Dermis blood vessel endothelial cell (primary cell): ENCODE data around the gene CYP3A5. TPM values are rescaled to one million over a fixed set of nuclear protein-coding genes. Genes with fewer than 3 reads are reported as not detected.
"Not testable (repeated sequence)": the region's sequence is repeated elsewhere in the genome, so short reads cannot be mapped to it uniquely, and the experiment has no call there.

Source experiments
- DNase-seq: peaks from one replicate; pipeline ENCODE4 v3.0.0; 2010
- total RNA-seq: library from RNA; depleted of rRNA; stranded (reverse); fragments of >200 nt; gene quantifications from 2 replicates; pipeline ENCODE4 v1.2.3, GENCODE V29; 2014

CYP3A5 gene
- total RNA-seq: not detected in 2 replicates

DNA sequence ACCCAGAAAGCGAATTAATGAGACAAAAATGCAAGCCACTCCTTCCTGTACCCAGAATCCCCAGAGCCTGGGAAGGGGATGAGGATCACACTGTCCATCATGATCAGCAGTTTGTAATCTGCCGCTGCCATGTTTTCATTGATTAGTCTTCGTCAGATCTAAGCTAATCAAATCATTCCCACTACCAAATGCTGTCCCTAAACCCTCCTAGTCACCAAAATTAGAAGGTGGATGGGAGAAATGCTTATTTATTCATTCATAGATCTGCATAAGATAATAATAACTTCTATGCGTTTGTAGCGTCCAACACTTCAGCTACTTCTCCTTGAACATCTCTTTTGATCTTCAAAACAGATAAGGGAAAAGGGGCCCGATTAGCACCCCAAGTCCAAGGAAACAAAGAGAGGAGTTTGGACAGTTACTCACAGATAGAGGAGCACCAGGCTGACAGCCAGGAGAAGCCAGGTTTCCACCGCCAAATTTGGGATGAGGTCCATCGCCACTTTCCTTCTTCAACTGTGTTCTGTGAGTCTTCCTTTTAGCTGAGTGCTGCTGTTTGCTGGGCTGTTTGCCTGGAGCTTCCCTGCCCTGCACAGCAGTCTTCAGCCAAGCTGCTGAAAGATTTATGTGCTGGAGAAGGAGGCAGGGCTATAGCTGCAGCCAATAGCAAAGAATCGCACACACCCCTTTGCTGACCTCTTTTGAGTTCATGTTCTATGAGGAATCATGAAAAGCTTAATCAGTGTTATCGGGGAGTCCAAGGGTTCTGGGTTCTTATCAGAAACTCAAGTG, at the start of gene CYP3A5:
TSS of gene CYP3A5 (minus strand) at position 597 of the 792 bp plus-strand sequence. CDS start at position 497, 100 bp downstream.
- DNase-seq: no peak

DNA sequence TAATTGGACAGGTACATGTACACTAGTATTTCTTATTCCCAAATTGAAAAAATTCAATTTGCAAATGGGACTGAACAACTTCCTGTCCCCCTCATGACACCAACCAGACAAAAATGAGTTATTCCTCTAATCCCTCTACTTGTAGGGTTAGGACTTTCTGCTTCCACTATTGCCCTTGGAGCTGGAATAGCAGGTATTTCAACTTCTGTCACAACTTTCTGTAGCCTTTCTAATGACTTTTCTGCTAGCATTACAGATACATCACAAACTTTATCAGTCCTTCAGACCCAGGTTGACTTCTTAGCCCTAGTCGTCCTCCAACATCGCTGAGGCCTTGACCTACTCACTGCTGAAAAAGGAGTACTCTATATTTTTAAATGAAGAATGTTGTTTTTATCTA, 48.8 kb upstream of the CYP3A5 start:
- no peak for DNase-seq

DNA sequence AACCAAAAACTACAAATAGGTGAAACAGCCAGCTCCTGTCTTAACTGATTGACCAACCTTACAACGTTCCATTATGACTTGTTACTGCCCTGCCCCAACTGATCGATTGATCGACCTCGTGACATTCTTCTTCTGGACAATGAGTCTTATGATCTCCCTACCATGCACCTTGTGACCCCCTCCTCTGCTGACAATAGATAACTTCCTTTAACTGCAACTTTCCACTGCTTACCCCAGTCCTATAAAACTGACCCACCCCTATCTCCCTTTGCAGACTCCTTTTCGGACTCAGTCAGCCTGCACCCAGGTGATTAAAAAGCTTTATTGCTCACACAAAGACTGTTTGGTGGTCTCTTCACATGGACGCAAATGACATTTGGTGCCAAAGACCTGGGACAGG, 43.4 kb upstream of the CYP3A5 start:
- not testable (repeated sequence) for DNase-seq

DNA sequence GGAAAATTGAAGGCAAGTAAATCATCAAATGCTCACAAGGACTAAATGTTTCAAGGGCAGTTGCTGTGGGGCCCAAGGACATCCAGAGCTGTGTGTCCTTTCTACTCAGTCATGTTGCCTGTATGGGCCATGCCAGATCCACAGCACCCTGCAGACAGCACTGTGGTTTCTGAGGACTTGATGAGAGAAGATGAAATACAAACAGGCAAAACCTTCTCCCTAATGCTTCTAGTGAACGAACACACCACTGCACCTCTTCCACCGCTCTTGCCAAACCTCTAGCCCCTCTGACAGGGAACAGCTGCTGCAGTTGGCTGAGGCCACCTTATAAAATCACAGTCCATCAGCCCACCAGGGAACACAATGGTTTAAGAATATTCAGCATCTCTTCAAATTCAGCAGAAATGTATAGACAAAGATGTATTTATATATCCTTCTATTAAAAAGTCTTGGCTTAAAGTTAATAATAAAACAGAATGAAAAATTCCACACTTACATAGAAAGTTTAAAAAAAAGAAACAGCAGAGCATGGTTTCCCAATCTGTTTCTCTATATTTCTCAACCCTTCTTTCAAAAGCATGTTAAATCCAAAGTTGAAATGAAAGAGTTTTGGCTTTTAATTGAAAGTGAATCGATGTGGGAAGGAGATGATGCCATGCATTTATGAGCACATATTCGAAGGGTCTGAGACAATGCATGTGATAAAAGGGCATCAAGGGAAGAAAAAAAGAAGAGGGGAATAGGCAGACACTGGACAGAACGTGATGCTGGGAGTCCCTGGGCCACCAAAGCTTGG, 41.2 kb upstream of the CYP3A5 start:
- no peak for DNase-seq

DNA sequence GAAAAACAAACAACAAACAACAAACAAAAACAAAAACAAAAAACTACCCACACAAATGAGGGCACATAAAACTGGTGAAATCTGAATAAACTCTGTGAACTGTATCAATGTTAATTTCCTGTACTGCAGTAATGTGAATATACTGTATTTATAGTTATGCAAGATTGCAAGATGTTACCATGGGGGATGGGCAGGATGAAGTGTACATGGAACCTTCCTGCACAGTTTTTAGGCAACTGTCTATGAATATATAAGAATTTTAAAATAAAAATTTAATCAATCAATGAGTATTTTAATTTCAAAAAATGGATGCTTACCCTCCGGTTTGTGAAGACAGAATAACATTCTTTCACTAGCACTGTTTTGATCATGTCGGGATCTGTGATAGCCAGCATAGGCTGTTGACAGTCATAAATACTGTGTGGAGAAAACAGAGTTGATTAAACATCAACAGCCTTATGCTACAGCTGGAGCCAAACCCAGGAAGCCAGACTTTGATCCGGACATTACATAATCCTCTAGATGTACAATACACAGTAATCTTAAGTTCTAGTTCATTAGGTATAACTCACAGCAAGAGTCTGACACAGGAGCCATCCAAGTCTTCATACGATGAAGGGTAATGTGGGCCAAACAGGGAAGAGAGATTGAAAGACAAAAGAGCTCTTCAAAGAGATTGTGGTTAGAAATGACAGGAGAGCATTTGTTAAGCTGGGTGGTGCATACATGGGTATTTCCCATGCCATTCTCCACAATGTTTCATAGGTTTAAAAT, 40.4 kb upstream of the CYP3A5 start:
- no peak for DNase-seq

DNA sequence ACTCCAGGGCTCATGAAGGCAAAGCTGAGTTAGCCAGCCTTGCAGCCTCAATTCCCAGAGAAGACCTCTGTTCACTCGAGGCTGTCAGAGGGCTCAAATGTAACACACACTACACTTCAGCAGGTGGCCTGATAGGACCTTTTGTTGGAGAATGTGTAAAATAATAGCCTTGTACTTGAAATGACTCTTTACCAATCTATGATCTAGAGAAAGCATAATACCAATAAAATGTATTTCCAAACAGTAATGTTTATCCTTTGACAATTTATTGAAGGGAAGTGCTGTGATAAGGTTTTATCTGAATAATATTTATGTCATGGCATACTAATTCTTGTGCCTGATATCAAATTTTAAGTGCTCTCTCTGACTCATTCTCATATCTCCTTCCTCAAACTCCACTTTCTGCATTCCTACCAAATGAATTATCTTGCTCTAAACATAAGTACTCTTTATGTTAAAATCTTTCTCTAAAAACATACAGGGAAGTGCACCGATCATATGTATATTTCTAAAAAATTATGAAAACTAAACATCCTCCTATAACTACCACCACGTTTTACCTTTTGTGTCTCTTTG, 34.3 kb upstream of the CYP3A5 start:
- DNase-seq: no peak

DNA sequence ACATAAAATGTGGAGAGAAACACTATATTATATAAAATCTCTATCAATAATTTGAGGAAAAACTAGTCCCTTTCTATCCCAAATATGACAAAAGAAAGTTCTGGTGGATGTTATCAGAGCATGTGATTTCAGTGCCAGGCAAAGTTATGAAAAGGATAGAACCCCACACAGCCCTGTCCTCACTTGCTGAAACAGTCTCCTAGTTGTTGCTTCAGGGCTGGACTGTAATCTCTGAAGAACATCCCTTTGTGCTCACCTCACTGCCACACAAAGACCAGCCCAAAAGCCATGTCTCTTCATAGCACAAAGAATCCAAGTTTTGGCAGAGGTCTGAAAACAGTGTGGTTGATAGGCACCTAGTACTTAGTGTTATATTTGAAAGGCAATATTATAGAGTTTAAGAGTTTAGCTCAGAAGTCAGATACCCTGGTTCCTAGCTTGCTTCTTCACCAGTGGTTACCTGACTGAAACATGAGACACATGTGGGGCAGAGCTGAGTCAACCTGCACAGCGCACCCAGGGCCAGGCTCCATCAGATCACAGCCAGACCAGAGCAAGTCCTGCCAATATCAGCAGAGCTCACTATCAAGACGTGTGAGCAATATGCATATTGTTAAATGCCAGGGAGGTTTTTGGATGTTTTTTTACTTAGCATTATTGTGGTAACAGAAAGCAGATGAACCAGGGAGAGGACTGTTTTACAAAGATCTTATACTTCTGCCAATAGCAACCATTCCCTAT, 30.2 kb upstream of the CYP3A5 start:
- no peak for DNase-seq

DNA sequence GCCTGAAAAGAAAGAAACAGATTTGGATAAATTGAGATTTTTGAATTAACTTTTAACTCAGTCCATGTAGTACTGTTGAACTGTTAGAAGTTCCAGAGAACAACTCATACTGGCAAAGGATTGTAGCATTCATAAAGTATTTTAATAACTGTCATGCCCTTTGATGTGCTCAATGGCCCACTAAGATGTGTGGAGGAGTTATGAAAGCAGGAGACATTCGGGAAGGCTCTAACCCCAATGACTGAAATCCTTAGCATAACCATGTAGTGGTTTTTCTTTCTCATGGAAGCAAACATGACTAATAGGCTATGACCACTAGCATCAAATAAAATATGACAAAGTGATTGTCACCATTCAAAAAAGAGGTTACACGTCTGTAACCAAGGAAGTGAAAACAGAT, 29.5 kb upstream of the CYP3A5 start:
- no peak for DNase-seq

DNA sequence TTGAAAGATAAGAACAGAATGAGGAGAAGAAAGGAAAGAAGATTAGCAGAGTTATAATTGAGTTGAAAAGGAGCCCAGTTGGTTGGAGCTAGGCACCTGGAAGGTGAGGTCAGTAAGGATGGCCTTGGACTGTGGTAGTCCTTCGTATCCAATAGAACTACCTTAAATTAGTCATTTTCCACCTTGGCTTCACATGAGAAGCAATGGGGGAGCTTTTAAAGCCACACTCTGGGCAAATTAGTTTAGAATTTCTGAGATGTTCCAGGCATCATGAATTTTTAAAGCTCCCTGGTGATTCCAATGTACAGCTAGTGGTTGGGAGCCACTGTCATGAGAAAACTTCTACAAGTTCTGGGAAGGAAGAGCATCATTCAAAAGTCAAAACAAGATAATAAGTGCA, 27.3 kb upstream of the CYP3A5 start:
- no peak for DNase-seq

DNA sequence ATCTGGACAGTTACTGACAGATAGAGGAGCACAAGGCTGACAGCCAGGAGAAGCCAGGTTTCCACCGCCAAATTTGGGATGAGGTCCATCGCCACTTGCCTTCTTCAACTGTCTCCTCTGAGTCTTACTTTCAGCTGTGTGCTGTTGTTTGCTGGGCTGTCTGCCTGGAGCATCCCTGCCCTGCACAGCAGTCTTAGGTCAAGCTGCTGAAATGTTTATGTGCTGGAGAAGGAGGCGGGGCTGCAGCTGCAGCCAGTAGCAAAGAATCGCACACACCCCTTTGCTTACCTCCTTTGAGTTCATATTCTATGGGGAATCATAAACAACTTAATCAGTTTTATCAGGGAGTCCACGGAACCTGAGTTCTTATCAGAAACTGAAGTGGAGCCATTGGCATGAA, 20.1 kb upstream of the CYP3A5 start:
- no peak for DNase-seq

DNA sequence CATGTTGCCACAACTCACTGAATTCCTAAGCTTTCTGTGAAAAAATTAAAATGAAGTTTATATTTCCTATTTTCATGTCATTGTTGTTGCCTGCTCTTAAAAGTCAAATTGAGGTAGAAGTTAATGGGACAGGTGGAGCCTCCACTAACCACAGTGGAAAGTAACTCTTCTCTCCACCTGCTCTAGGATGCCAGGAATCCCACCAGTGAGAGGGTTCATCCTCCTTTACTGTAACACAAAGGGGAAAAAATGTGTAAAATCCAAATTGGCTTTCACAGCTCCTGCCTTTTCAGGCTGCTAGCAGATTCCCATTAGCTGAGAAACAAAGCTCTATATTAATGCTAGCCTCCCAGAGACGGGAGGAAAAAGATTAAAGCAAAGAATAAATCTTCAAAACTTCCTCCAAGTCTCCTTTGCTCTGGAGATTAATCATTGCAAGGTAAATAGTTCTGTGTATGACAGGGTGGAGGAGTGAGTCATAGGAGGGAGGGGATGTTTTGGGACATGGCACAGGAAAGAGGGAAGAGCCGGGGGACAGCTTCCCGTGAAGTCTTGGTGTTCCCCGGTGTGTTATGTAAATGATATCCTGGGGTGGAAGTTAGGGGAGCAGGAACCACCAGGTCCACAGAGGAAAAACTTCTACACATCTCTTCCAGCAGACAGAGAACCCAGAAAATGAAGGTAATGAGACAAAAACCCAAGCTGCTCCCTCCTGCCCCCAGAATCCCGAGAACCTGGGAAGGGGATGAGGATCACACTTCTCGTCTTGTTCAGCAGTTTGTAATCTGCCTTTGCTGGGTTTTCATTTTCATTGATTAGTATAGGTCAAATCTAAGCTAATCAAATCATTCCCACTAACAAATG, 19.3 kb upstream of the CYP3A5 start:
- DNase-seq: not testable (repeated sequence)

DNA sequence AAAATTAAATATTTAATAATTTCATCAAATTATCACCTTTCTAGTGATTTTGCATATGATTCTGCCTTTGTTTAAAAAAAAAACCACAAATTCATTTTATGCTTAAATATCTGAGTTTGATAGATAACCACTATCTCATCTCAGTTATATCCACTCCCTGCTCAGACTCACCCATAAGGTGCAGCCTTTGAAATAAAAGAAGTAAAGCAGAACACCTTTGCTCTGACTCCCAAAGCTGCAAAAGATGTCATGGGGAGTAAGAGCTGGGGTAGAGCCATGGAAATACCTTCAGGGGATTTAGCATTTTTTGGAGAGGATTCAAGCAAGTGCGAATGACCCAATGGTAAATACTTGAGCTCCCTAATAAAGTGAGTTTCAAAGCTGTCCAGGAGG, 15.1 kb upstream of the CYP3A5 start:
- no peak for DNase-seq

DNA sequence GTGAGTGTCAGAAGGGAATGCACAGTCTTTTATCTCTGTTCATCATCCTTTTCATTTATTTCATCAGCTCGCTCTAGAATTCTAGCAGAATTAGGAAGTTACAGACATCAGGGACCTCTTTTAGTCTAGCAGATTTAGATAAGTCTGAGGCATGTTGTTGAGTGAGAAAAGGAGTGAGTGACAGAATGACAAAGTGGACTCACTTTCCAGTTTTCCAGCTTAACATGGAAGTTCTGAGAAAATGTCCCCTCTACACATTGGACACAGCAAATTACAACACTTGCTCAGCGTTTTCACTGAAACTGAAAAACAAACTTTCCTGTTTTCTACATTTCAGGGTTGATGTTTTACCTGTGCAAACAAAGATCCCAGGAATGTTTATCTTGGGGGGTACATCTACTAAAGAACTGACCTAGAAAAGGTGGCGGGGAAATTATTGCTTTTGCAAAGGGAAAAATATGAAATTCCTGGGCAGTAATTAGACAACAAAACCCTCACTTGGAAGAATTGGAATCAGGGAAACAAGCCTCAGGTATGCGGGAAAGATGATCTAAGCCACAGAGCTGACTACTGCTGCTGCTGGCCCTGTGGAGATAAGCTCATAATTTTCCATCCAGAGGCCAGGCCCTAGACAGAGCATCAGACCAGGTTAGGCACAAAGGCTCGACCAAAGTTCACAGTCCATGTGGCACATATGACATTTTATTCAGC, 14.6 kb upstream of the CYP3A5 start:
- DNase-seq: no peak

DNA sequence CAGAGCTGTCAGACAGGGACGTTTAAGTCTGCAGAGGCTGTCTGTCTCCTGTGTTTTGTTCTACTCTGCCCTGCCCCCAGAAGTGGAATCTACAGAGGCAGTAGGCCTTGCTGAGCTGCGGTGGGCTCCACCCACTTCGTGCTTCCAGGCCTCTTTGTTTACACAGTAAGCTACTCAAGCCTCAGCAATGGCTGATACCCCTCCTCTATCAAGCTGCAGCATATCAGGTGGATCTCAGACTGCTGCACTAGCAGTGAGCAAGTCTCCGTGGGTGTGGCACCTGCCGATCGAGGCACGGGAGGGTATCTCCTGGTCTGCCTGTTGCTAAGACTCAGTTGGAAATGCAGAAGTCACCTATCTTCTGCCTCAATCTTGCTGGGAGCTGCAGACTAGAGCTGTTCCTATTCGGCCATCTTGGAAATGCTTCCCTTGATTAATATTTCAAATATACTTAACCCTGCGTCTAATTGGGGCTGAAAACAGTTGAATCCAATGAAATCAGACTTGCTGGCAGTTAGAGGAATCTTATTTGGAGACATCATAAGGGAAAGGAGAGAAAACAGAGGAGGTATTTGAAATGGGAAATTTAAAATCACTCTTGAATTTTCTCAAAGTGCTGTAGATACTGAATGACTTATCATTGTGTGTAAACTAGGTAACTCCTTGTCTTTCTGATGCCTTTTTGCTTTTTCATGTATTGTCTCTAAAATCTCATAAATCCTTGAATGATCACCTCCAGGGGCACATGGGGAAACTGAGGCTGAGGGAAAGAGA, 13.8 kb upstream of the CYP3A5 start:
- no peak for DNase-seq

DNA sequence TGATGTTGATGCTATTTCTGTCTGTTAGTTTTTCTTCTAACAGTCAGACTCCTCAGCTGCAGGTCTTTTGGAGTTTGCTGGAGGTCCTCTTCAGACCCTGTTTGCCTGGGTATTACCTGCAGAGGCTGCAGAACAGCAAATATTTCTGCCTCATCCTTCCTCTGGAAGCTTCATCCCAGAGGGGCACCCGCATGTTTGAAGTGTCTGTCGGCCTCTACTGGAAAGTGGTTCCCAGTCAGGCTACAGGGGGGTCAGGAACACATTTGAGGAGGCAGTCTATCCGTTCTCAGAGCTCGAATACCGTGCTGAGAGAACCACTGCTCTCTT, 13.3 kb upstream of the CYP3A5 start:
- no peak for DNase-seq

DNA sequence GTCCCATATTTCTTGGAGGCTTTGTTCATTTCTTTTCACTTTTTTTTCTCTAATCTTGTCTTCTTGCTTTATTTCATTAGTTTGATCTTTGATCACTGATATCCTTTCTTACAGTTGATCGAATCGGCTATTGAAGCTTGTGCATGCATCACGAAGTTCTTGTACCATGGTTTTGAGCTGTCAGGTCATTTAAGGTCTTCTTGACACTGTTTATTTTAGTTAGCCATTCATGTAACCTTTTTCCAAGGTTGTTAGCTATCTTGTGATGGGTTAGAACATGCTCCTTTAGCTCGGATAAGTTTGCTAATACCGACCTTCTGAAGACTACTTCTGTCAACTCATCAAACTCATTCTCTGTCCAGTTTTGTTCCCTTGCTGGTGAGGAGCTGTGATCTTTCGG, 12.8 kb upstream of the CYP3A5 start:
- not testable (repeated sequence) for DNase-seq

DNA sequence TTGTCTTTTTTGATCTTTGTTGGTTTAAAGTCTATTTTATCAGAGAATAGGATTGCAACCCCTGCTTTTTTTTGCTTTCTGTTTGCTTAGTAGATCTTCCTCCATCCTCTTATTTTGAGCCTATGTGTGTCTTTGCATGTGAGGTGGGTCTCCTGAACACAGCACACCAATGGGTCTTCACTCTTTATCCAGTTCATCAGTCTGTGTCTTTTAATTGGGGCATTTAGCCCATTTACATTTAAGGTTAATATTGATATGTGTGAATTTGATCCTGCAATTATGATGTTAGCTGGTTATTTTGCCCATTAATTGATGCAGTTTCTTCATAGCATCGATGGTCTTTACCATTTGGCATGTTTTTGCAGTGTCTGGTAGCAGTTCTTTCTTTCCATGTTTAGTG, 11.9 kb upstream of the CYP3A5 start:
- not testable (repeated sequence) for DNase-seq

DNA sequence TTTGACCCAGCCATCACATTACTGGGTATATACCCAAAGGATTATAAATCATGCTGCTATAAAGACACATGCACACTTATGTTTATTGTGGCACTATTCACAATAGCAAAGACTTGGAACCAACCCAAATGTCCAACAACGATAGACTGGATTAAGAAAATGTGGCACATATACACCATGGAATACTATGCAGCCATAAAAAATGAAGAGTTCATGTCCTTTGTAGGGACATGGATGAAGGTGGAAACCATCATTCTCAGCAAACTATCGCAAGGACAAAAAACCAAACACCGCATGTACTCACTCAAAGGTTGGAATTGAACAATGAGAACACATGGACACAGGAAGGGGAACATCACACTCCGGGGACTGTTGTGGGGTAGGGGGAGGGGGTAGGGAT, 11.1 kb upstream of the CYP3A5 start:
- DNase-seq: not testable (repeated sequence)

DNA sequence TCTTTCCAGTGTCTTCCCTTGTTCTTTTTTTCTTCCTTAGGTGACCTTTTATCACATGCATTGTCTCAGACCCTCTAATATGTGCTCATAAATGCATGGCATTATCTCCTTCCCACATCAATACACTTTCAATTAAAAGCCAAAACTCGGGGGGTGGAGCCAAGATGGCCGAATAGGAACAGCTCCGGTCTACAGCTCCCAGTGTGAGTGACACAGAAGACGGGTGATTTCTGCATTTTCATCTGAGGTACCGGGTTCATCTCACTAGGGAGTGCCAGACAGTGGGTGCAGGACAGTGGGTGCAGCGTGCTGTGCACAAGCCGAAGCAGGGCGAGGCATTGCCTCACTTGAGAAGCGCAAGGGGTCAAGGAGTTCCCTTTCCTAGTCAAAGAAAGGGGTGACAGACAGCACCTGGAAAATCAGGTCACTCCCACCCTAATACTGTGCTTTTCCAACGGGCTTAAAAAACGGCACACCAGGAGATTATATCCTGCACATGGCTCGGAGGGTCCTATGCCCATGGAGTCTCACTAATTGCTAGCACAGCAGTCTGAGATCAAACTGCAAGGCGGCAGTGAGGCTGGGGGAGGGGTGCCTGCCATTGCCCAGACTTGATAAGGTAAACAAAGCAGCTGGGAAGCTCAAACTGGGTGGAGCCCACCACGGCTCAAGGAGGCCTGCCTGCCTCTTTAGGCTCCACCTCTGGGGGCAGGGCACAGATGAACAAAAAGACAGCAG, 6.2 kb upstream of the CYP3A5 start:
- not testable (repeated sequence) for DNase-seq
